ENCODE measurements around the gene CHAC1.

DNA sequence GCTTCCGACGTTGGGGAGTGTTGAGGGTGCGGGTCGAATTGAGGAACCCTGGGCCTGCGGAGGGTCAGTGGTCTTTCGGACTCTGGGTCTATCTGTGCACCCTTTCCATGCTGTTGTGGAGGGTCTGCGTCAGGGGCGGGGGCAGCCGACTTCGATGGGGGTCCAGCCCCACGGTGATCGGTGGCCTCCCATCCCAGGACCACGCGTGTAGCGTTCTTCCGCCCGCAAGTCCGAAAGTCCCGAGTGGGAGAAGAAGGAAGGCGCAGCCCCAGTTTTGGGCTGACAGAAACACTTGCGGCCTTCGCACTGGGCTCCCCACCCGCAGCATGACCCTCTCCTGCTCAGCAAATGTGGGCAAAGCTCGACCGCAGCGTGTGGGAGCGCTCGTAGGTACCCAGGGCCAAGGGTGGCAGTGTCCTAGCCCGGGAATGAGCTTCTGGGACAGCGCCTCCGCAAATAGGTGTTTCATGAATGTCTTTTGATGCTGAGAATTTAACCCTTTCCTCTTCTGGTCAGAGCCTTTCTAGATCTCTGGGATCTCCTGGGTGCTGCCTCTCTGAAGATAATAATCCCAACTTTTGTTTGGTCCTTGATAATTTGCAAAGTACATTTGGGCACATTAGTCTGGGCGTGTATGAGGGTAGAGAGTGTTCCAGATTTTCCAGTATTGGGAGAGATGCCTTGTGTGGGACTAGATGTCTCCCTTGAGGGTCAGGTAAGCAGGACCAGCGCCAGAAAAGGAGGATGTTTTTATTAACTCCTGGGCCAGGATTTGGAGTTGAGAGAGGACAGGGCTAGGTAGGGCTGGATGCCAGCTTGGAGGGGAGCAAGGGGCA is 26.4 kb upstream of the CHAC1 start:
- TF ChIP-seq, protein P1, sequence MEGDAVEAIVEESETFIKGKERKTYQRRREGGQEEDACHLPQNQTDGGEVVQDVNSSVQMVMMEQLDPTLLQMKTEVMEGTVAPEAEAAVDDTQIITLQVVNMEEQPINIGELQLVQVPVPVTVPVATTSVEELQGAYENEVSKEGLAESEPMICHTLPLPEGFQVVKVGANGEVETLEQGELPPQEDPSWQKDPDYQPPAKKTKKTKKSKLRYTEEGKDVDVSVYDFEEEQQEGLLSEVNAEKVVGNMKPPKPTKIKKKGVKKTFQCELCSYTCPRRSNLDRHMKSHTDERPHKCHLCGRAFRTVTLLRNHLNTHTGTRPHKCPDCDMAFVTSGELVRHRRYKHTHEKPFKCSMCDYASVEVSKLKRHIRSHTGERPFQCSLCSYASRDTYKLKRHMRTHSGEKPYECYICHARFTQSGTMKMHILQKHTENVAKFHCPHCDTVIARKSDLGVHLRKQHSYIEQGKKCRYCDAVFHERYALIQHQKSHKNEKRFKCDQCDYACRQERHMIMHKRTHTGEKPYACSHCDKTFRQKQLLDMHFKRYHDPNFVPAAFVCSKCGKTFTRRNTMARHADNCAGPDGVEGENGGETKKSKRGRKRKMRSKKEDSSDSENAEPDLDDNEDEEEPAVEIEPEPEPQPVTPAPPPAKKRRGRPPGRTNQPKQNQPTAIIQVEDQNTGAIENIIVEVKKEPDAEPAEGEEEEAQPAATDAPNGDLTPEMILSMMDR (IDR thresholded peaks at IDR 0.05): no peak
- TF ChIP-seq RAD21 (conservative IDR thresholded peaks at IDR 0.05 in 1 of 2, IDR thresholded peaks at IDR 0.05 in 1 of 2) (no peak), RCOR1 (IDR thresholded peaks at IDR 0.05; ENCODE audit: low read depth, low read length) (no peak), EP300 (IDR thresholded peaks at IDR 0.05) (no peak), CEBPB (IDR thresholded peaks at IDR 0.05) (no peak), POLR2A (IDR thresholded peaks at IDR 0.05; ENCODE audit: low read length) (no peak), SMC3 (IDR thresholded peaks at IDR 0.05) (no peak), REST (IDR thresholded peaks at IDR 0.05) (no peak), EHMT2 (IDR thresholded peaks at IDR 0.05; ENCODE audit: low read depth) (no peak), BHLHE40 (IDR thresholded peaks at IDR 0.05; ENCODE audit: low read depth, low read length) (no peak), JUN (IDR thresholded peaks at IDR 0.05) (no peak), MYC (IDR thresholded peaks at IDR 0.05; ENCODE audit: borderline replicate concordance, low read length) (no peak)
- TF ChIP-seq, protein P2, sequence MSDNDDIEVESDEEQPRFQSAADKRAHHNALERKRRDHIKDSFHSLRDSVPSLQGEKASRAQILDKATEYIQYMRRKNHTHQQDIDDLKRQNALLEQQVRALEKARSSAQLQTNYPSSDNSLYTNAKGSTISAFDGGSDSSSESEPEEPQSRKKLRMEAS (IDR thresholded peaks at IDR 0.05): no peak
- TF ChIP-seq, protein P3, sequence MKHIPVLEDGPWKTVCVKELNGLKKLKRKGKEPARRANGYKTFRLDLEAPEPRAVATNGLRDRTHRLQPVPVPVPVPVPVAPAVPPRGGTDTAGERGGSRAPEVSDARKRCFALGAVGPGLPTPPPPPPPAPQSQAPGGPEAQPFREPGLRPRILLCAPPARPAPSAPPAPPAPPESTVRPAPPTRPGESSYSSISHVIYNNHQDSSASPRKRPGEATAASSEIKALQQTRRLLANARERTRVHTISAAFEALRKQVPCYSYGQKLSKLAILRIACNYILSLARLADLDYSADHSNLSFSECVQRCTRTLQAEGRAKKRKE (CRISPR knock-in tag; IDR thresholded peaks at IDR 0.05; ENCODE audit: low read depth): no peak
